Effector CD8-positive, alpha-beta T cell (primary cell): ENCODE data around the gene STEAP3.

ENCODE experiments used
- DNase-seq: peaks from one replicate; lab custom pipeline; 2025; lab: John Stamatoyannopoulos, UW
- total RNA-seq, 4 experiments: gene quantifications; one replicate each; lab custom pipeline; 2026; lab: John Stamatoyannopoulos, UW

Gene STEAP3
- total RNA-seq, result 0 to 0.62 (median 0.33) reads per million in 4 experiments

- no peak for DNase-seq
Observed at GRCh38 chr2:119223521-119224390, at the start of gene STEAP3. TSS of gene STEAP3 (plus strand) at chr2:119223834. CDS start at chr2:119231013, 7,179 bp downstream.

- peak; percentile 27 for DNase-seq
Observed at GRCh38 chr2:119174216-119174992, 49.2 kb upstream of the STEAP3 start.

GRCh38 chr2:119174993-119175347, 48.7 kb upstream of the STEAP3 start:
- DNase-seq, result no peak

- no peak for DNase-seq
Observed at GRCh38 chr2:119175517-119175916, 48.1 kb upstream of the STEAP3 start.

GRCh38 chr2:119177171-119177837, 46.3 kb upstream of the STEAP3 start:
- DNase-seq, result no peak

- no peak for DNase-seq
Observed at GRCh38 chr2:119177838-119178190, 45.8 kb upstream of the STEAP3 start.

GRCh38 chr2:119178776-119179175, 44.9 kb upstream of the STEAP3 start:
- no peak for DNase-seq

- no peak for DNase-seq
Observed at GRCh38 chr2:119179202-119179601, 44.4 kb upstream of the STEAP3 start.

GRCh38 chr2:119179991-119180390, 43.6 kb upstream of the STEAP3 start:
- DNase-seq, result no peak

- no peak for DNase-seq
Observed at GRCh38 chr2:119180892-119181291, 42.7 kb upstream of the STEAP3 start.

GRCh38 chr2:119181391-119181790, 42.2 kb upstream of the STEAP3 start:
- DNase-seq, result no peak

GRCh38 chr2:119181791-119182445, 41.7 kb upstream of the STEAP3 start:
- DNase-seq, result no peak

GRCh38 chr2:119184512-119184911, 39.1 kb upstream of the STEAP3 start:
- no peak for DNase-seq

GRCh38 chr2:119190321-119191111, 33.1 kb upstream of the STEAP3 start:
- DNase-seq, result no peak

- no peak for DNase-seq
Observed at GRCh38 chr2:119192893-119193292, 30.7 kb upstream of the STEAP3 start.

- no peak for DNase-seq
Observed at GRCh38 chr2:119195001-119195400, 28.6 kb upstream of the STEAP3 start.

- DNase-seq, result no peak
Observed at GRCh38 chr2:119195887-119196286, 27.7 kb upstream of the STEAP3 start.

GRCh38 chr2:119196301-119197125, 27.1 kb upstream of the STEAP3 start:
- no peak for DNase-seq

- DNase-seq, result no peak
Observed at GRCh38 chr2:119197126-119197405, 26.6 kb upstream of the STEAP3 start.

- no peak for DNase-seq
Observed at GRCh38 chr2:119197529-119198239, 25.9 kb upstream of the STEAP3 start.
